Measurements from ENCODE around the gene TMEM204. TPM values are rescaled to one million over a fixed set of nuclear protein-coding genes. Genes with fewer than 3 reads are reported as not detected.
A peak's percentile ranks its signal among the peaks of the same experiment; 100 is the strongest.

TMEM204 gene
- polyA plus RNA-seq (ENCODE audit: insufficient read length in 4 of 4) = 10 to 100 TPM; 18.8 to 28.5 (median 20.6) TPM

DNA sequence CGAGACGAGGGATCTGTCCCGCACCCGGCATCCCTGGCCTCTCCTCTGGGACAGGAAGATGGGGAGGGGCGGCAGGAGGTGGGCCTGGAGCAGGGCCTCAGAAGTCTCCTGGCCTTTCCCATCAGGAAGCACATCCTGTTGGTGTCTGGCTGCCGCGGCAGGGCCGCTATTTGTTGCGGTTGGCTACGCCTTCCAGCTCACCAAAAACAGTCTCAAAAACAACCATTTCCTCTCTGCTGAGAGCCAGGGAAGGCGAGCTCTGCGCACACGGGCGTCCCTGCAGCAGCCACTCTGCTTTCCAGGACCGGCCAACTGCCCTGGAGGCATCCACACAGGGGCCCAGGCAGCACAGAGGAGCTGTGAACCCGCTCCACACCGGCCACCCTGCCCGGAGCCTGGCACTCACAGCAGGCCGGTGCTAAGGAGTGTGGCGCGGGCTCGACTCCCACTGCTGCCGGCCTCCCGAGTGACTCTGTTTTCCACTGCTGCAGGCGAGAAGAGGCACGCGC is at the start of gene TMEM204:
TSS of gene TMEM204 (plus strand) at position 224 of the 509 bp plus-strand sequence. CDS start 610 bp downstream, outside the sequence.
- DNase-seq (ENCODE audit: low read depth in 4 of 4, low spot score in 3 of 4) = no peak

DNA sequence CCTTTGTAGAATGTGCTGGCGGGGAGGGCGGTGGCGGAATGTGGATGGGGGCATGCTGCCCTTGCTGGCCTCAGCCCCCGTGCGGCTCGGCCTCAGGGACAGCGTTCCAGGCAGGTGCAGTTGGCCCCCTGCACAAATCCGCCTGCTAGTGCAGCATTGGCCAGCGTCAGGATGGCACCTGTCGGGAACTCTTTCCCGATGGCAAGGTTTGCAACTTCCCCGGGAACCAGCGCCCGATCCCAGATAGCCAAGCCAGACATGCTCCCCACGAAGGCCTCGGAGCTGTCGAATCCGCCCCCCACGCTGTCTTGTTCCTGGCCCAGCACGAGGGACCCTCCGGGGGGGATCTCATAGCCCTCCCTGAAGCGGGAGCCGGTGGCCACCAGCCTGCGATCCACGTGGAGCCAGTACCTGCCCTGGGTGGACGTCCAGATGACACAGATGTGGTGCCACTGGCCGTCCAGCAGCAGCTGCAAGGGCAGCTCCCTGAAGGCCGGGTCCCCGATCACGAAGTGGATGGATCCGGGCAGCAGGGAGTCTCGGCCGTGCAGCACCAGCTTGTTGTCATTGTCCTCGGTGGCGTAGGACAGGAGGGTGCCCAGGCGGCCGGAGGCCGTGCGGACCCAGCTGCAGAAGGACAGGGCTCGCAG is 47.5 kb upstream of the TMEM204 start:
- DNase-seq (ENCODE audit: low read depth in 4 of 4, low spot score in 3 of 4) = no peak

GRCh38 chr16:1486551-1487390 is 46.7 kb upstream of the TMEM204 start:
- no peak for DNase-seq (ENCODE audit: low read depth in 4 of 4, low spot score in 3 of 4)

- DNase-seq (ENCODE audit: low read depth in 4 of 4, low spot score in 3 of 4) = no peak
Measured at GRCh38 chr16:1487395-1488053, 45.9 kb upstream of the TMEM204 start.

DNA sequence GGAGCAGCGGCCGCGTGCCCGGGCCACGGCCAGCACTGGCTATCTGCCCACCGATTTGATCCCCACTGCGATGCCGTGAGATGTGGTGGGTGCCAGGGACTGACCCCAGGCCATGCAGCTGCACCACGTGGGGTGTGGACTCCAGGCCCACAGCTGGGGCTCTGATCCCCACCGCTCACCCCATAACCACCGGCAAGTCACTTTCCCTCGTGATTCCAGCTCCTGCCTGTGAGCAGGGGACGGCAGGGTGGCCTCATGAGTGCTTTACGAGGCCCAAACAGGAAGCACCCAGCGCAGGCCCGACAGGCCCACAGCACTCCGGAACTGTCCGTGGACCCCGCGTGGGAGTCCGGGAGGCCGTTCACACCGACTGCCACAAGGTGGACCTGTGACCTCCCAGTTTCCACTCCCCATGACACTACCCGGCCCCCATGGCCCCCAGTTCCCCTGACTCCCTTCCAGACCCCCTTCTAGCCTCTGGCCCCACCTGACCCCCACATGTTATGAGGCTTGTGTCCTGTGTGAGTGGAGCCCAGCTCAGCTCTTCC is 45.3 kb upstream of the TMEM204 start:
- no peak for DNase-seq (ENCODE audit: low read depth in 4 of 4, low spot score in 3 of 4)

- DNase-seq (ENCODE audit: low read depth in 4 of 4, low spot score in 3 of 4) = no peak
Measured at GRCh38 chr16:1488619-1489018, 44.8 kb upstream of the TMEM204 start, which contains the start of gene PTX4. Gene PTX4 (minus strand): TSS chr16:1488944. CDS start chr16:1488909, 35 bp downstream.

DNA sequence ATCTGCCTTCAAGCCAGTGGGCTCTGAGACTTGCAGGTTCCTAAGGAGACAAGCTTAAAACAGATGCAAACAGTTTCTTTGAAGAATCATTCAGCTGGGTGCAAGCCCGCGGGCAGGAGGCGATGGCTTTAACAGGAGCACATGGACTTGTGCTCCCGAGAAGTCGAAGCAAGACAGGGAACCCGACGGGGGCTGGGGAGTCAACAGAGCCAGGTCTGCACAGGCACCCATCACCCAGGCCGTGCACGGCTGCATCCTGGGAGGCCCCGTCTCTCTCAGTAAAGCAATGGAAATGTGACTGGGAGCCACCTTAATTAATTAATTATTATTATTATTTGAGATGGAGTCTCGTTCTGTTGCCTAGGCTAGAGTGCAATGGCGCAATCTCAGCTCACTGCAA is 44.4 kb upstream of the TMEM204 start:
- no peak for DNase-seq (ENCODE audit: low read depth in 4 of 4, low spot score in 3 of 4)

- no peak for DNase-seq (ENCODE audit: low read depth in 4 of 4, low spot score in 3 of 4)
Measured at GRCh38 chr16:1491327-1491726, 42.1 kb upstream of the TMEM204 start.

DNA sequence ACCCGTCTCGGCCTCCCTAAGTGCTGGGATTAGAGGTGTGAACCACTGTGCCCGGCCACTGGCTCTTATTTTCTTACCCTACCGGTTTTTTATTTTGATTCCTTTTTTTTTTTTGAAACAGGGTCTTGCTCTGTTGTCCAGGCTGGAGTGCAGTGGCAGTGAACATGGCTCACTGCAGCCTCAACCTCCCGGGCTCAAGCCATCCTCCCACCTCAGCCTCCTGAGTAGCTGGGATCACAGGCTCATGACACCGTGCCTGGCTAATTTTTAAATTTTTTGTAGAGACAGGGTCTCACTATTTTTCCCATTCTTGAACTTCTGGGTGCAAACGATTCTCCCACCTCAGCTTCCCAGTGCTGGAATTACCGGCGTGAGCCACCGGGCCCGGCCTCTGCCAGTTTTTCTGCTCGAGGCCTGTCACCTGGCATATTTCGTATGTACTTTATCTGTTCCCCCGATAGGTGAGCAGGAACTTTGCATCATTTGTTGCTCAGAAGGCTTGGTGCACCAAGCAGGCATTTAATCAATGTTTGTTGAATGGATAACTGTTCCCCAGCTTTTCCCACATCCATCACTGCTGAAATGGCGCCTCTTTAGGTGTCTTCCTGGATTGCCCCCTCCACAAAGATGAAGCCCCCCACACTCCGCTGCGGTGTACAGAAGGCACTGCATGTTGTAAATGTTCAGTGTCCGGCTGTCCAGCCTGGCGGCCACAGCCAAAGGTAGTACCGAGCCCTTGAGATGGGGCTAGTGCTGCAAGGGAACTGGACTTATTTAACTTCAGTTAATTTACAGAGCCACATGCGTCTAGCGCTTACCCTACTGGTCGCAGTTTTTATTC is 41.2 kb upstream of the TMEM204 start:
- DNase-seq (ENCODE audit: low read depth in 4 of 4, low spot score in 3 of 4) = no peak

DNA sequence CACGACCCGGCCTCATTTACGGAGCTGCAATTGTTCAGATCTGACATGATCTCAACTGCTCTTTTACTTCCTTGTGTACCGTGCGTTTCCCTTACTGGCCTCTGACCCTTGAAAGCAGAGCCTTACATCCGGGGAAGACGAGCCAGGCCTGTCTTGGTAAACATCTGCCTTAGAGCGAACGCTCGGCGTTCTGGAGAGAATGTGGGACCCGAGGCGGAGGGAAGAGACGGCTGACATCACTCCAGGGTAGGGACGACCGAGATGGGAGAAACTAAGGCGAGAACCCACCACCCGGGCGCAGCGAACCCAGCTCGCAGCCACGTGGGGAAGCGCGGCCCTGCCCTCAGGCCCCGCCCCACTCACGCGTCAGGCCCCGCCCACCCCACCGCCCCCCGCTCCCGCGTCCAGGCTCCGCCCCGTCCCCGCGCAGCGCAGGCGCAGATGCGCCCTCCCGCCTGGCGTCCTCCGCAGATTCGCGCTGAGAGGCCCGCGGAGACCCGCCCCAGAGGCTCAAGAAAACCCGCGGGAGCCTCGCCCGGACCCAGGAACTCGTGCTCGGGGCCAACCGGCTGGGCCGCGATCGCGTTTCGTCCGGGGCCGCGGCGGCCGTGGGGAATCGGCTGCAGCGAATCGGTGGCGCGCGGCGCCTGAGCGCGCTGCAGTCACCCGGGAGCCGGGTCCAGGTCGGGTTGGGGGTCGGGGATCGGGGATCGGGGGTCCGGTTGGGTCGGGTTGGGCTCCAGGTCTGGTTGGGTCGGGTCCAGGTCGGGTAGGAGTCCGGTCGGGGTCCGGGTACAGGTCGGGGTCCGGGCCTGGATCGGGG is 40.3 kb upstream of the TMEM204 start, which contains the start of gene TELO2:
TSS of gene TELO2 (plus strand) at position 438 of the 823 bp plus-strand sequence. CDS start 922 bp downstream, outside the sequence.
- peak; percentile 58 to 78 (median 67) for DNase-seq (ENCODE audit: low read depth in 4 of 4, low spot score in 3 of 4)

- DNase-seq (ENCODE audit: low read depth in 4 of 4, low spot score in 3 of 4) = no peak
Measured at GRCh38 chr16:1493746-1494094, 39.7 kb upstream of the TMEM204 start.

GRCh38 chr16:1494129-1494640 is 39.3 kb upstream of the TMEM204 start:
- no peak for DNase-seq (ENCODE audit: low read depth in 4 of 4, low spot score in 3 of 4)

DNA sequence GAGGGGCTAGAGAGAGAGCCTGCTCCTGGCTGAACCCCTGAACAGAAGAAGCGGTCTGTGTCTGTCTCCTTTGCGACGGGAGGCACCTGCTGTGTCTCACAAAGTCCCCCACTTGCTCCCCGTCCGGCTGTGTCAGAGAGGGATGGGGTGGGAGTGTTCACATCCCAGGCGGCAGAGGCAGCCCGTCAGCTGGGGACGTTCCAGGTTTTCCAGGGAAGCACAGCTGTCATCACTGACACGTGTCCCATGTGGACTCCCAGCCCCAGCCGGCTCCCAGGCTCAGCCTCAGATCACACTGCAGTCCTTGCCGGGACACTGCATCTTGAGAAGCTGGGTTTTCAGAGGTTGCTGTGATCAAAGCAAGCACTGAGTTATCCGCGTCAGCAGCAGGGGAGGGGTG is 38.8 kb upstream of the TMEM204 start:
- DNase-seq (ENCODE audit: low read depth in 4 of 4, low spot score in 3 of 4) = no peak

GRCh38 chr16:1495211-1495888 is 38.1 kb upstream of the TMEM204 start:
- no peak for DNase-seq (ENCODE audit: low read depth in 4 of 4, low spot score in 3 of 4)

DNA sequence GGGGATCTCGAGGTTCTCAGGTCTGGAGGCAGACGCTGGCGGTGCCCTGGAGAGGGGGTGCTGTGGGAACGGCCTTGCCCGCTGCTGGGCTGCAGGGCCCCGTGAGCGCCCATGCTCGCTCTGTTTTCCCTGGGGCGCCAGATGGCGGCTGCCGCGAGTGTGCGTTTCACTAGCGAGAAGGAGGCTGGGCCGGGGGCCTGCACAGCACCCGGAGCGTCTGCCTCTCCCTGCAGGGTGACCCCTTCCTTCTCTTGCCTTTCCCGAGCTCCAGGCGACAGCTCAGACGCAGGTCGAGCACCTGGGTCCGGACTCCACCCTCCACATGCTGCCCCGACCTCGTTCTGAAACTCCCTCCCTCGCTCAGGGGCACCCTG is 37.6 kb upstream of the TMEM204 start:
- DNase-seq (ENCODE audit: low read depth in 4 of 4, low spot score in 3 of 4) = no peak

GRCh38 chr16:1496464-1496863 is 37.0 kb upstream of the TMEM204 start:
- no peak for DNase-seq (ENCODE audit: low read depth in 4 of 4, low spot score in 3 of 4)

DNA sequence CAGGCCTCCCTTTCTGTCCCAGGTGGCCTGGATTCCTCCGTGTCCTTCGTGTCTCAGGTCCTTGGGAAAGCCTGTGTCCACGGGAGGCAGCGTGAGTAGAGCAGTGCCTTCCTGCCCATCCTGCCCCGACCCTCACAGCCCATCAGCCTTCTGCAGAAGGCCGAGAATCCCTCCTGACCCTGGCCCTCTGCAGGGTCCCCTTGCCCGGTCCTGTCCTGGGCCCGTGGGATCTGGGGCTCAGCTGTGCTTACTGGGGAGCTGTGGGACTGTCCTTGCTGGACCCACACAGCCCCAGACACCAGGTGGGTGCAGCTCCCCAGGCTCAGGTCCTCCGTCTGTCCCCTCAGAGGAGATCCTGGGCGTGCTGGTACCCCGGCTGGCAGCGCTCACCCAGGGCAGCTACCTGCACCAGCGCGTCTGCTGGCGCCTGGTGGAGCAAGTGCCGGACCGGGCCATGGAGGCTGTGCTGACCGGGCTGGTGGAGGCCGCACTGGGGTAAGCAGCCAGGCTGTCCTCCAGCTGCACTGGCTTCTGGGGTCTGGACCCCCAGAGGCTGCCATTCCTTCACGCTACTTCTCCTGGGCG is 36.4 kb upstream of the TMEM204 start:
- DNase-seq (ENCODE audit: low read depth in 4 of 4, low spot score in 3 of 4) = no peak
